ENCODE measurements around the gene SYNPO.

The SYNPO gene

GRCh38 chr5:150612905-150613670, 27.4 kb upstream of the SYNPO start:
- in situ Hi-C loops (cut with MboI; ENCODE audit: low sequenced_read_pairs), result no loop called here
- Histone ChIP-seq H3K36me3 (replicated peaks) (no peaks in the 10 kb centered on the region), H3K4me3 (no peak overlapping the region), H3K27me3 (ENCODE audit: low read depth) (peaks cover 17% of the 10 kb centered on the region), H3K4me1 (0 out of 2 replicates have a peak, but pooled peaks cover 3% of the 10 kb centered on the region), H3K9me3 (no peaks in the 10 kb centered on the region)
- DNase-seq (ENCODE audit: low spot score in 2 of 2), result no peak

DNA sequence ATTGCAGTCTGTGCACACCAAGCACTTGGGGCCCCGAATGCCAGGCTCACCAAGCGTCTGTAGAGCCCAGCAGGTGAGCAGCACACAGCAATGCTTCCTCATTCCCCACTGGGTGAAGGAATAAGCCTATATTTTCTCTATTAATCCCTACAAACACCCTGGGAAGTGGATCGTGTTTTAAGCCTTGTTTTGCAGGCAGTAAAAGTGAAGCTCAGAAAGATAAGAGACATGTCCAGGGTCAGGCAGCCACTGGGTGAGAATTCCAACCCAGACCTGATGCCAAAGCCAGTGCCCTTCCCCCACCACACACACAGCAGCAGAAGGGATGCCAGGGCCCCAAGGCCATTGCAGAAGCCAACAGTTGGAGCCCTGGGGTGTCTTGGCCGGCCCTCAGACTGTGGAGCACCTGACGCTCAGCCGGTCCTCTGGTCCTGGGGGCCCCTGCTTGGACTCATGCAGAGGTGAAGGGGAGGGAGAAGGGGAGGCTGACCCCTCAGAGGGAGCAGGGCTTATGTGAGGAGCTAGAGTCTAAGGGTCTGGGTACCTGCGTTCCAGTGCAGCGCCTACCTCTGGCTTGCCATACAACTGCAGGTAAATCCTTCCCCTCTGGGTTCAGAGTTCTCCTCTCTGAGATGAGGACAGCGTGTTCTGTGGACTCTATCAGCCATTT, 26.3 kb upstream of the SYNPO start:
- Histone ChIP-seq H3K4me3 (no peak overlapping the region), H3K36me3 (replicated peaks) (no peaks in the 10 kb centered on the region), H3K9me3 (no peaks in the 10 kb centered on the region), H3K4me1 (0 out of 2 replicates have a peak, but pooled peaks cover 3% of the 10 kb centered on the region), H3K27me3 (ENCODE audit: low read depth) (peaks cover 17% of the 10 kb centered on the region)
- in situ Hi-C loops (cut with MboI; ENCODE audit: low sequenced_read_pairs), result no loop called here
- DNase-seq (ENCODE audit: low spot score in 2 of 2), result no peak

GRCh38 chr5:150614661-150615060, 25.8 kb upstream of the SYNPO start:
- peaks cover 17% of the 10 kb centered on the region for H3K27me3 ChIP-seq (ENCODE audit: low read depth)
- H3K9me3 ChIP-seq, result no peaks in the 10 kb centered on the region
- H3K4me3 ChIP-seq, result no peak overlapping the region
- in situ Hi-C loops (cut with MboI; ENCODE audit: low sequenced_read_pairs), result no loop called here
- DNase-seq (ENCODE audit: low spot score in 2 of 2), result no peak
- H3K4me1 ChIP-seq, result 0 out of 2 replicates have a peak, but pooled peaks cover 3% of the 10 kb centered on the region
- H3K36me3 ChIP-seq (replicated peaks), result no peaks in the 10 kb centered on the region

DNA sequence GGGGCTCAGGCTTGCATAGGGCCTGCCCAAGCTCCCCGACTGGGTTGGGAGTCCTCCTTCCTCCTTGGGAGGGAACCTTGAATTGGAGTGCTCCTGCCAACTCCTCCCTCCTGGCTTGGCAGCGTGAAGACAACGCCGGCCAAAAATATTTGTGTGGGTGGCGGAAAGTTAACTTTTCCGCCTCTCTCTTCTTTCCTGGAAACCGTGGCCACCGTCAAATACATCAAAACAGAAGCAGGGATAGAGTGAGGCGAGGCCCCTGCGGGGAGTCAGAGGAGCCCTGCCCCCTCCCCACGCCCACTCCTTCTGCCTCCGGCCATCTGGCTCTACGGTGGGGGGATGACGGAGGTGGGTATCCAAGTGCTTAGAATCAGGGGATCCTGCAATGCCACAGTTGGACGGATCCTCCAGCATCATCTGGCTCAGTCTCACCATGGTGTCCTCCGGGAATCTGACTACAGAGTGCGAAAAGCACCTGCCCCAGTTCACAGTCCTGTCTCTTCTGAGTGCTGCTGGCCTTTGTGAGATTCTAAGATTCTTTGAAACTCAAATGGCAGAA, 25.2 kb upstream of the SYNPO start:
- in situ Hi-C loops (cut with MboI; ENCODE audit: low sequenced_read_pairs), result no loop called here
- no peaks in the 10 kb centered on the region for H3K9me3 ChIP-seq
- no peak for DNase-seq (ENCODE audit: low spot score in 2 of 2)
- H3K27me3 ChIP-seq (ENCODE audit: low read depth), result peaks cover 17% of the 10 kb centered on the region
- H3K36me3 ChIP-seq (replicated peaks), result no peaks in the 10 kb centered on the region
- H3K4me1 ChIP-seq, result peaks cover 3% of the 10 kb centered on the region; the same call in 1 of the 2 replicates
- H3K4me3 ChIP-seq, result no peak overlapping the region

- DNase-seq (ENCODE audit: low spot score in 2 of 2), result no peak
- Histone ChIP-seq H3K36me3 (replicated peaks) (no peaks in the 10 kb centered on the region), H3K4me1 (no peaks in the 10 kb centered on the region; the same call in 1 of the 2 replicates), H3K4me3 (no peak overlapping the region), H3K27me3 (ENCODE audit: low read depth) (peaks cover 14% of the 10 kb centered on the region), H3K9me3 (no peaks in the 10 kb centered on the region)
- in situ Hi-C loops (cut with MboI; ENCODE audit: low sequenced_read_pairs), result no loop called here
These were observed 24.4 kb upstream of the SYNPO start for GRCh38 chr5:150616024-150616470.

GRCh38 chr5:150616506-150616905, 24.0 kb upstream of the SYNPO start:
- Histone ChIP-seq H3K4me1 (no peaks in the 10 kb centered on the region; the same call in 1 of the 2 replicates), H3K36me3 (replicated peaks) (no peaks in the 10 kb centered on the region), H3K27me3 (ENCODE audit: low read depth) (peaks cover 14% of the 10 kb centered on the region), H3K4me3 (no peak overlapping the region), H3K9me3 (no peaks in the 10 kb centered on the region)
- no peak for DNase-seq (ENCODE audit: low spot score in 2 of 2)
- in situ Hi-C loops (cut with MboI; ENCODE audit: low sequenced_read_pairs), result no loop called here

GRCh38 chr5:150618163-150618562, 22.3 kb upstream of the SYNPO start:
- Histone ChIP-seq H3K36me3 (replicated peaks) (no peaks in the 10 kb centered on the region), H3K27me3 (ENCODE audit: low read depth) (peaks cover 14% of the 10 kb centered on the region), H3K4me3 (no peak overlapping the region), H3K9me3 (no peaks in the 10 kb centered on the region), H3K4me1 (no peaks in the 10 kb centered on the region; the same call in 1 of the 2 replicates)
- in situ Hi-C loops (cut with MboI; ENCODE audit: low sequenced_read_pairs), result no loop called here
- DNase-seq (ENCODE audit: low spot score in 2 of 2), result no peak

- H3K4me3 ChIP-seq, result no peak overlapping the region
- DNase-seq (ENCODE audit: low spot score in 2 of 2), result no peak
- in situ Hi-C loops (cut with MboI; ENCODE audit: low sequenced_read_pairs), result no loop called here
- H3K27me3 ChIP-seq (ENCODE audit: low read depth), result peaks cover 14% of the 10 kb centered on the region
- no peaks in the 10 kb centered on the region; the same call in 1 of the 2 replicates for H3K4me1 ChIP-seq
- H3K36me3 ChIP-seq (replicated peaks), result no peaks in the 10 kb centered on the region
- no peaks in the 10 kb centered on the region for H3K9me3 ChIP-seq
These were observed 21.7 kb upstream of the SYNPO start for GRCh38 chr5:150618588-150619281.

DNA sequence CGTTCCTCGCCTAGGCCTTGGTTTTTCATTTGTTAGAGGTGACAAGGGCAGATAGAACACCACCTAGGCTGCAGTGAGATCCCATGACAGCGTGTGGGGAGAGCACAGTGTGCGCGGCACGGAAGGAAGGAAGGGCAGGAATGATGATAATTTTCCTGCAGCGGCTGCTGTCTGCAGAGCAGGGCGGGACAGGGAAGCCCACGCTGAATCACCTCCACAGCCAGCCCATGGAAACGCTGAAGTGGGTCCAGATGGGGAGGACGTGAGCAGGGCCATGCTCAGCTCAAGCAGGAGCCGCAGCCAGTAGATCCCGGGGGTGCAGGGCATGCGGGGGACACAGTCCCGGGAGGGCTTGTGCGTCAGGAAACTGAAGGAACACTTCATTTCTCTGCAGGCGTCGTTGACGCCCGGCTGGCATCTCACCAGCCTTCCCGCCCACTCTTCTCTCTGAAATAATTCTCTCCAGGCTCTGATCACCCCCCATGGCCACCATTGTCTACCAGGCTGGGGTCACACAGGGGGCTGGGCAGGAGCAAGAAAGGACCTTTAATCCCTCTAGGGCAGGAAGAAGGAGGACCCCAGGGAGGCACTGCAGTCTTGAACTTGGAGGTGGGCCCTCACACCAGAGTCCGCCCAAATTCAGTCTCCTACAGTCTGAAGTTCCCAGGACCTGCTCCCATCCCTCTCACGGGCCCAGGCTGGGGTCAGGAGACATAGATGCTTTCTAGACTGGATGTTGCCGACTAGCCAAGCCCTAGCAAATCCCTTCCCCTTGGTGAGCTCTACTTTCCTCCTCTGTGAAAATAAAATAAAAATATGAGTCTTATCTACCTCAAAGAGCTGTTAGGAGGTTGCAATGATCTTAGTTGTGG, 20.9 kb upstream of the SYNPO start:
- H3K4me1 ChIP-seq, result no peaks in the 10 kb centered on the region; the same call in none of the 2 replicates
- no peaks in the 10 kb centered on the region for H3K9me3 ChIP-seq
- H3K36me3 ChIP-seq (replicated peaks), result no peaks in the 10 kb centered on the region
- in situ Hi-C loops (cut with MboI; ENCODE audit: low sequenced_read_pairs), result no loop called here
- H3K4me3 ChIP-seq, result no peak overlapping the region
- no peak for DNase-seq (ENCODE audit: low spot score in 2 of 2)
- peaks cover 11% of the 10 kb centered on the region for H3K27me3 ChIP-seq (ENCODE audit: low read depth)

DNA sequence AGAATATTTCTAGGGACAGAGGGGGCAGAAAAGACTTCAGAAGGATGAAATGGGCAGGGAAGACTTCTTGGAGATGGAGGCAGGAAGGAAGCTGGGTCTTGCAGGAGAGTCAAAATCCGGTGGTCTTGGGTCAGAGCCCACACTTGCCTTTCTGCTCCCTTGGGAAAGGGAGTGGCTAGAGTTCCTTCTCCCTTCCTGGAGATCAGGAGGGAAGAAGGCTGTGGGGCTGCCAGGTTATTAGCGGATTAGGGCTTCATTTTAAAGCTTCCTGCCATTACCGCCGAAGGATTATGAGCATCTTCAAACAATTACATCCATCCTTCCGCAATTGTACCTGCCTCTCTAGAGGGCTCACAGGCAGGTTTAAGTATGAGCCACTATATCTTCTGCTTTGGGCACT, 19.2 kb upstream of the SYNPO start:
- in situ Hi-C loops (cut with MboI; ENCODE audit: low sequenced_read_pairs), result no loop called here
- no peak for DNase-seq (ENCODE audit: low spot score in 2 of 2)
- peaks cover 6% of the 10 kb centered on the region for H3K4me1 ChIP-seq
- no peaks in the 10 kb centered on the region for H3K36me3 ChIP-seq (replicated peaks)
- H3K4me3 ChIP-seq, result no peak overlapping the region
- no peaks in the 10 kb centered on the region for H3K27me3 ChIP-seq (ENCODE audit: low read depth)
- H3K9me3 ChIP-seq, result no peaks in the 10 kb centered on the region

DNA sequence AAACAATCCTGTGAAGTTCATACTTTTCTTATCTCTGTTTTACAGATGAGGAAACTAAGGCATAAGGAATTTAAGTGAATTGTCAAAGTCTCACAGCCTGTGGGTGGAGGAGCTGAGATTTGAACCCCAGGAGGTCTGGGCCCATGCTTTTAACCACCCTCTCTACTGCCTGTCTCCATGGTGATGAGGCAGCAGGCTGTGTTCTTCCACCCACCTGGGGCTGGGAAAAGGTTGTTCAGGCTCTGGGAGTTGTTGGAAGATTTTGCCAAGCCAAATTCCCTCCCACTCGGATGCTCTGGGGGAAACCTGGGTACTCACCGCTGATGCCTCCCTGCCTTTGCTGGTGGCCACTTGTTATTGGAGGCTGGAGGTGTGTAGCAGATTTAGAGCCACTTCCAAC, 18.3 kb upstream of the SYNPO start:
- in situ Hi-C loops (cut with MboI; ENCODE audit: low sequenced_read_pairs), result no loop called here
- no peak for DNase-seq (ENCODE audit: low spot score in 2 of 2)
- H3K9me3 ChIP-seq, result no peaks in the 10 kb centered on the region
- H3K4me3 ChIP-seq, result no peak overlapping the region
- peaks cover 6% of the 10 kb centered on the region for H3K4me1 ChIP-seq
- H3K27me3 ChIP-seq (ENCODE audit: low read depth), result no peaks in the 10 kb centered on the region
- H3K36me3 ChIP-seq (replicated peaks), result no peaks in the 10 kb centered on the region

DNA sequence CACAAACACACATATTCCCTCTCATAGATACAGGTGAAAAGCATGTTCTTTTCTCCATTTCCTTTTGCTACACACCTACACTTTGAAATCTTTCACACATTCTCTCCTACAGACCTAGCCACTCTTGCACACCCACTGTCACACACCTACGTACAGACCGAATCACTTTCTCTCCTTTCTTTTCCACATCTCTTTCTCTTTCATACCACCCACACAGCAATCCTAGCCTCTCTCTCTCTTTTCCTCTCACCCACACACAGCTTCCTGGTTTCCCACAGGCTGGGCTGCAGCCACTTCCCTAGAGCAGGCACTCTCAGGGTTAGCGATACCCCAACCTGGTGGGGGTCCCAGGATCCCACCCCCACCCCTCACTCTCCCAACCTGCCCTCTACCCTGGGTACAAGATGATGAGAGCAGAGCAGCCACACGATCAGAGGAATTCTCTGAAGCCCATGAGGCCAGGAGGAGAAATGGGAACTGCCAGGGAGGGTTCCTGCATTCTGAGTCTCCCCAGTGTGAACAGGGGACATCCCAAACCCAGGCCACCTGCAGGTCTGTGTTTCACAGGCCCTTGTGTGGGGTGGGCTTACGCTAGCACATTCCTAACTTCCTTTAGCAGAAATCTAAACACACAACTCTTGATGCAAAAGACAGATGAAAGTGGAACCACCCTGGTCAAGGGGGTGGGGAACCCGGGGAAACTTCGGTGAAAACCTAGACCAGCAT, 17.1 kb upstream of the SYNPO start:
- in situ Hi-C loops (cut with MboI; ENCODE audit: low sequenced_read_pairs), result no loop called here
- DNase-seq (ENCODE audit: low spot score in 2 of 2), result no peak
- no peaks in the 10 kb centered on the region for H3K27me3 ChIP-seq (ENCODE audit: low read depth)
- H3K4me3 ChIP-seq, result no peak overlapping the region
- peaks cover 6% of the 10 kb centered on the region for H3K4me1 ChIP-seq
- H3K9me3 ChIP-seq, result no peaks in the 10 kb centered on the region
- H3K36me3 ChIP-seq (replicated peaks), result no peaks in the 10 kb centered on the region

All from HAP-1 (cell line).